KMS-11 (cell line): ENCODE results near the gene TMTC1.
A peak's percentile ranks its signal among the peaks of the same experiment; 100 is the strongest.

Experiments
- H2AFZ ChIP-seq: fragments of 200-600 bp; sonication (generic); 2 replicates; pipeline ENCODE4 v1.6.1; 2016; ENCODE audit warnings: antibody characterized with exemption, mixed run types, low read depth
- H3K27ac ChIP-seq: fragments of 200-600 bp; sonication (generic); 2 replicates; pipeline ENCODE4 v1.6.1; 2016; ENCODE audit warnings: mild to moderate bottlenecking, mixed run types
- H3K27me3 ChIP-seq: fragments of 200-600 bp; sonication (generic); 2 replicates; pipeline ENCODE4 v1.6.1; 2017; ENCODE audit warnings: mild to moderate bottlenecking, low read depth, mixed run types, moderate library complexity; ENCODE audit not compliant: insufficient read depth
- H3K36me3 ChIP-seq: fragments of 200-600 bp; sonication (generic); 2 replicates; pipeline ENCODE4 v1.6.1; 2017; ENCODE audit warnings: mild to moderate bottlenecking, mixed run types; ENCODE audit not compliant: insufficient read depth
- H3K4me1 ChIP-seq: fragments of 200-600 bp; sonication (generic); 2 replicates; pipeline ENCODE4 v1.6.1; 2016; ENCODE audit warnings: mild to moderate bottlenecking, low read depth, mixed run types; ENCODE audit not compliant: poor library complexity, severe bottlenecking
- H3K4me2 ChIP-seq: fragments of 200-600 bp; sonication (generic); 2 replicates; pipeline ENCODE4 v1.7.0; 2016; ENCODE audit warnings: mild to moderate bottlenecking, mixed run types
- H3K4me3 ChIP-seq: fragments of 200-600 bp; sonication (generic); IDR thresholded peaks from 2 replicates; pipeline ENCODE4 v1.6.1; 2017; ENCODE audit warnings: low read depth, low read length, mixed read lengths; ENCODE audit not compliant: insufficient read depth
- H3K79me2 ChIP-seq: fragments of 200-600 bp; sonication (generic); 2 replicates; pipeline ENCODE4 v1.6.1; 2016; ENCODE audit warnings: low read depth, mixed run types; ENCODE audit not compliant: insufficient read depth
- H3K9ac ChIP-seq: fragments of 200-600 bp; sonication (generic); 2 replicates; pipeline ENCODE4 v1.6.1; 2016; ENCODE audit warnings: mild to moderate bottlenecking, mixed run types
- H4K20me1 ChIP-seq: fragments of 200-600 bp; sonication (generic); 2 replicates; pipeline ENCODE4 v1.6.1; 2016; ENCODE audit warnings: mild to moderate bottlenecking, mixed run types; ENCODE audit not compliant: insufficient read depth
- TF ChIP-seq, protein P1 (sequence below): fragments of 200-600 bp; sonication (generic); conservative IDR thresholded peaks from 2 replicates; pipeline ENCODE4 v1.6.1; 2017; ENCODE audit warnings: low read depth, mild to moderate bottlenecking, antibody characterized with exemption, low read length, moderate library complexity, mixed read lengths

TMTC1 gene

DNA sequence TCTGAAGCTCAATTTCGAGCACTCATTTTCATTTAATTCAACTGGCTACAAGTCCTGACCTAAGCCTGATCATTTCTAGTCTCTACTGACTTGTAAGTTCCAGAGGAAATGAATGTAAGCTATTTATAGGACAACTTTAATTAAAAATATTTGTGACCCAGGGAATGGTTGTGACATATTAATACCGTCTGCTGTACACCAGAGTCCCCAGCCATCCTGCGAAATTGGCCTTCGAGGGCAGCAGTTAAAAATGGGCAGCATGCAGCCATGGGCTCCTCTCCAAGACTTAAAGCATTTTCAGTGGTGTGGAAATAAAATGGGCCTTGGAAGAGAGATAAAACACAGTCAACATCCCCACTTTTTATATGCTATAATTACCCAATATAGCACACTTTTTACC, 255.6 kb downstream of the TMTC1 start:
- Histone ChIP-seq H3K4me3 (no peak overlapping the region), H4K20me1 (no peaks in the 10 kb centered on the region), H3K36me3 (no peaks in the 10 kb centered on the region), H3K9ac (no peak overlapping the region), H3K79me2 (no peaks in the 10 kb centered on the region), H2AFZ (no peak overlapping the region), H3K27me3 (no peaks in the 10 kb centered on the region), H3K4me1 (no peaks in the 10 kb centered on the region), H3K4me2 (no peak overlapping the region), H3K27ac (no peak overlapping the region)
- TF ChIP-seq, protein P1, sequence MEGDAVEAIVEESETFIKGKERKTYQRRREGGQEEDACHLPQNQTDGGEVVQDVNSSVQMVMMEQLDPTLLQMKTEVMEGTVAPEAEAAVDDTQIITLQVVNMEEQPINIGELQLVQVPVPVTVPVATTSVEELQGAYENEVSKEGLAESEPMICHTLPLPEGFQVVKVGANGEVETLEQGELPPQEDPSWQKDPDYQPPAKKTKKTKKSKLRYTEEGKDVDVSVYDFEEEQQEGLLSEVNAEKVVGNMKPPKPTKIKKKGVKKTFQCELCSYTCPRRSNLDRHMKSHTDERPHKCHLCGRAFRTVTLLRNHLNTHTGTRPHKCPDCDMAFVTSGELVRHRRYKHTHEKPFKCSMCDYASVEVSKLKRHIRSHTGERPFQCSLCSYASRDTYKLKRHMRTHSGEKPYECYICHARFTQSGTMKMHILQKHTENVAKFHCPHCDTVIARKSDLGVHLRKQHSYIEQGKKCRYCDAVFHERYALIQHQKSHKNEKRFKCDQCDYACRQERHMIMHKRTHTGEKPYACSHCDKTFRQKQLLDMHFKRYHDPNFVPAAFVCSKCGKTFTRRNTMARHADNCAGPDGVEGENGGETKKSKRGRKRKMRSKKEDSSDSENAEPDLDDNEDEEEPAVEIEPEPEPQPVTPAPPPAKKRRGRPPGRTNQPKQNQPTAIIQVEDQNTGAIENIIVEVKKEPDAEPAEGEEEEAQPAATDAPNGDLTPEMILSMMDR, result no peak

DNA sequence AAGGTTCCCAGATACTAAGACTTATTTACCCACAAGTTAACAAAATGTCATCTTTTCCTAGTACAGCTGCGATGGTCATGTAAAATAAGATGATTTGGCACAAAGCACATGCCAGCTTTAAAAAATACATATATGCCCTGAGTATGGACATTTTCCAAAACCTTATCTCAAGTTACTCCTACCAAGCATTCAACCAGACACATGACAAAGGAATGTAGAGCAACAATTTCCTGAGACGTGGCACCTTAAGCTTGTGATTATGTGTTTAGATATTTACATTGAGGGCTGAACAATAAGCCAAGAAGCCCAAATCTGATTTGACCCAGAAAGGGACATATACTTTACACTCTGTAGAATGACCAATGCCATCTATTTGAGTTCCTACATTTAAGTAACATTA, 261.8 kb downstream of the TMTC1 start:
- TF ChIP-seq, protein P1, result no peak
- Histone ChIP-seq H3K36me3 (no peaks in the 10 kb centered on the region), H3K27me3 (no peaks in the 10 kb centered on the region), H3K9ac (no peak overlapping the region), H3K4me1 (peaks cover 5% of the 10 kb centered on the region), H3K4me2 (no peak overlapping the region), H3K4me3 (no peak overlapping the region), H4K20me1 (no peaks in the 10 kb centered on the region), H3K27ac (no peak overlapping the region), H2AFZ (no peak overlapping the region), H3K79me2 (no peaks in the 10 kb centered on the region)

DNA sequence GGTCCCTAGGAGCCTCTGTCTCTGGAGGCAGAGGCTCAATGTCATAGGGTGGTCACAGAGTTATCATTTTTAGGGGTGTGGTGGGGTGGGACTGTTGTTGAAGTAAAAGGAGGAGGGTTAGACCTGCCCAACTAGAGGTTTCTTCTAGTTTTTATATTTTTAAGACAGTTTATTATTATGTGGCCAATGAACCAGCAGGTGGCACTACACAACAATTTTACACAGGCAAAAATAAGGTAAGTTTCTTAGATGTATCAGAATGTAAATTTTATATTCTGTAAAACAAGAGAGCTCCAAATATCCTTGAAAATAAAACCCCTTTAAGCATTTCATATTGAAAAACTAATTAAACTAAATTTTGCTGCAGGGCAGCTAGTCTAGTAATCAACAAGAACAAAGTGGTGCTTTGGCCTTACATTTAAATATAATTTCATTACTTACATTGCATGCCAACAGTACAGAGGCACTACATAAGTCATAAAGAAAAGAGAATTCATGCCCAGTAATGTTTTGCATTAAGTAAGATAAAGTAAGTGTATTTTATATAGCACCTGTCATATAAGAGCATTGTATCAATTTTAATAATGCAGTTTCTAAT, 264.1 kb downstream of the TMTC1 start:
- no peaks in the 10 kb centered on the region for H3K79me2 ChIP-seq
- H2AFZ ChIP-seq, result no peak overlapping the region
- no peak overlapping the region for H3K27ac ChIP-seq
- no peak overlapping the region for H3K4me3 ChIP-seq
- no peak overlapping the region for H3K4me2 ChIP-seq
- no peaks in the 10 kb centered on the region for H3K27me3 ChIP-seq
- H3K9ac ChIP-seq, result no peak overlapping the region
- H3K4me1 ChIP-seq, result peaks cover 17% of the 10 kb centered on the region
- H3K36me3 ChIP-seq, result no peaks in the 10 kb centered on the region
- TF ChIP-seq, protein P1, result peak; percentile 77
- no peaks in the 10 kb centered on the region for H4K20me1 ChIP-seq

GRCh38 chr12:29518407-29518806, 265.3 kb downstream of the TMTC1 start:
- Histone ChIP-seq H3K4me2 (no peak overlapping the region), H3K79me2 (no peaks in the 10 kb centered on the region), H3K27me3 (no peaks in the 10 kb centered on the region)

More at GRCh38 chr12:29518407-29518806, 265.3 kb downstream of the TMTC1 start:
- peaks cover 17% of the 10 kb centered on the region for H3K4me1 ChIP-seq
- H2AFZ ChIP-seq, result no peak overlapping the region
- no peak overlapping the region for H3K27ac ChIP-seq
- H3K36me3 ChIP-seq, result no peaks in the 10 kb centered on the region
- no peaks in the 10 kb centered on the region for H4K20me1 ChIP-seq
- TF ChIP-seq, protein P1, result no peak
- no peak overlapping the region for H3K9ac ChIP-seq
- H3K4me3 ChIP-seq, result no peak overlapping the region
